GM23338 (cell line): ENCODE data around the gene ATF4. TPM values are rescaled to one million over a fixed set of nuclear protein-coding genes. Genes with fewer than 3 reads are reported as not detected.

Experiments used
- ATAC-seq: fragments of 200-7000 bp; cut with Tn5 transposase; 3 replicates; pipeline ENCODE4 v1.9.1; 2020
- DNase-seq: peaks from one replicate; pipeline ENCODE4 v3.0.0-alpha.2; 2015; ENCODE audit warnings: low spot score
- H2AFZ ChIP-seq: fragments of 200-600 bp; sonication (generic); 2 replicates; pipeline ENCODE4 v1.8.0; 2016; ENCODE audit warnings: antibody characterized with exemption, mild to moderate bottlenecking, moderate library complexity
- H3F3A ChIP-seq: fragments of 200-600 bp; sonication (generic); replicated peaks from 2 replicates; pipeline ENCODE4 v1.8.0; 2017; ENCODE audit warnings: antibody characterized with exemption, mixed run types, low read depth
- H3K27ac ChIP-seq: fragments of 200-600 bp; sonication (generic); 2 replicates; pipeline ENCODE4 v1.6.1; 2016; ENCODE audit warnings: low read depth
- H3K27me3 ChIP-seq: fragments of 200-600 bp; sonication (generic); 2 replicates; pipeline ENCODE4 v1.8.0; 2016; ENCODE audit warnings: mild to moderate bottlenecking, mixed run types, moderate library complexity; ENCODE audit not compliant: insufficient read depth
- H3K36me3 ChIP-seq: fragments of 200-600 bp; sonication (generic); 2 replicates; pipeline ENCODE4 v1.8.0; 2016; ENCODE audit warnings: mild to moderate bottlenecking; ENCODE audit not compliant: insufficient read depth
- H3K4me1 ChIP-seq: fragments of 200-600 bp; sonication (generic); 2 replicates; pipeline ENCODE4 v1.8.0; 2016; ENCODE audit warnings: mild to moderate bottlenecking, moderate library complexity; ENCODE audit not compliant: insufficient read depth
- H3K4me2 ChIP-seq: fragments of 200-600 bp; sonication (generic); 2 replicates; pipeline ENCODE4 v1.7.1; 2017; ENCODE audit warnings: mixed run types
- H3K4me3 ChIP-seq: fragments of 200-600 bp; sonication (generic); 2 replicates; pipeline ENCODE4 v1.6.1; 2016; ENCODE audit warnings: mixed run types
- H3K79me2 ChIP-seq: fragments of 200-600 bp; sonication (generic); replicated peaks from 2 replicates; pipeline ENCODE4 v1.8.0; 2017; ENCODE audit warnings: mild to moderate bottlenecking; ENCODE audit not compliant: insufficient read depth
- H3K9me2 ChIP-seq: fragments of 200-600 bp; sonication (generic); 2 replicates; pipeline ENCODE4 v1.8.0; 2017; ENCODE audit not compliant: insufficient read depth
- H4K20me1 ChIP-seq: fragments of 200-600 bp; sonication (generic); replicated peaks from 2 replicates; pipeline ENCODE4 v1.8.0; 2017; ENCODE audit warnings: mild to moderate bottlenecking; ENCODE audit not compliant: insufficient read depth
- H3K27ac Mint-ChIP-seq: 2 replicates; pipeline ENCODE4 v1.8.0; 2020; ENCODE audit warnings: inconsistent platforms, mild to moderate bottlenecking, moderate library complexity, mixed read lengths
- H3K27me3 Mint-ChIP-seq: 3 replicates; pipeline ENCODE4 v1.8.0; 2022; ENCODE audit warnings: low read depth, mild to moderate bottlenecking, moderate library complexity, mixed read lengths, inconsistent platforms; ENCODE audit not compliant: insufficient read depth, poor library complexity
- H3K36me3 Mint-ChIP-seq: 3 replicates; pipeline ENCODE4 v1.8.0; 2021; ENCODE audit warnings: low read depth, mild to moderate bottlenecking, inconsistent platforms, moderate library complexity, mixed read lengths
- H3K4me1 Mint-ChIP-seq: 3 replicates; pipeline ENCODE4 v1.8.0; 2020; ENCODE audit warnings: mild to moderate bottlenecking, inconsistent platforms, mixed read lengths
- H3K4me3 Mint-ChIP-seq: 3 replicates; pipeline ENCODE4 v1.8.0; 2021; ENCODE audit warnings: moderate library complexity, mild to moderate bottlenecking, inconsistent platforms, mixed read lengths
- H3K9me3 Mint-ChIP-seq: 3 replicates; pipeline ENCODE4 v1.8.0; 2020; ENCODE audit warnings: moderate library complexity, mild to moderate bottlenecking, inconsistent platforms, mixed read lengths
- CREB1 ChIP-seq: fragments of 250-450 bp; sonication (Bioruptor Pico); IDR thresholded peaks from 2 replicates; pipeline ENCODE4 v1.5.0; 2020; ENCODE audit warnings: low read depth, mild to moderate bottlenecking, moderate library complexity
- CTCF ChIP-seq, 2 experiments: fragments of 200-600 bp in 1 of 2; sonication (generic) in 1 of 2; conservative IDR thresholded peaks; 2 replicates each; pipeline versions ENCODE4 v1.5.1 to v1.6.1; 2016 to 2017; ENCODE audit warnings: antibody characterized with exemption in 2 of 2, low read depth in 2 of 2, mild to moderate bottlenecking in 2 of 2, moderate library complexity in 1 of 2
- ETS1 ChIP-seq: IDR thresholded peaks from 2 replicates; pipeline ENCODE4 v1.6.1; 2016; ENCODE audit warnings: antibody characterized with exemption
- EZH2 ChIP-seq: fragments of 200-600 bp; sonication (generic); IDR thresholded peaks from one replicate; pipeline ENCODE4 v1.8.0; 2017; ENCODE audit warnings: antibody characterized with exemption, mild to moderate bottlenecking, low read depth; ENCODE audit not compliant: unreplicated experiment
- EZH2phosphoT487 ChIP-seq: fragments of 200-600 bp; sonication (generic); IDR thresholded peaks from one replicate; pipeline ENCODE4 v1.8.1; 2018; ENCODE audit warnings: antibody characterized with exemption; ENCODE audit not compliant: unreplicated experiment
- JUNB ChIP-seq: IDR thresholded peaks from one replicate; pipeline ENCODE4 v1.6.1; 2016; ENCODE audit warnings: antibody characterized with exemption; ENCODE audit not compliant: unreplicated experiment
- NANOG ChIP-seq: IDR thresholded peaks from 2 replicates; pipeline ENCODE4 v1.6.1; 2016; ENCODE audit warnings: antibody characterized with exemption, borderline replicate concordance
- POLR2AphosphoS5 ChIP-seq: IDR thresholded peaks from 2 replicates; pipeline ENCODE4 v1.6.1; 2016; ENCODE audit warnings: antibody characterized with exemption, low read depth
- REST ChIP-seq: IDR thresholded peaks from one replicate; pipeline ENCODE4 v1.6.1; 2018; ENCODE audit warnings: antibody characterized with exemption; ENCODE audit not compliant: unreplicated experiment
- STAT1 ChIP-seq: IDR thresholded peaks from one replicate; pipeline ENCODE4 v1.6.1; 2016; ENCODE audit warnings: antibody characterized with exemption; ENCODE audit not compliant: unreplicated experiment
- ZNF114 ChIP-seq: fragments of 250-450 bp; sonication (Bioruptor Pico); IDR thresholded peaks from 2 replicates; pipeline ENCODE4 v1.5.0; 2020; ENCODE audit warnings: mild to moderate bottlenecking, moderate library complexity
- ZNF331 ChIP-seq: fragments of 250-450 bp; sonication (Bioruptor Pico); IDR thresholded peaks from 2 replicates; pipeline ENCODE4 v1.5.0; 2020; ENCODE audit warnings: low read depth, mild to moderate bottlenecking, moderate library complexity
- ZNF462 ChIP-seq: fragments of 250-450 bp; sonication (Bioruptor Pico); IDR thresholded peaks from 2 replicates; pipeline ENCODE4 v1.5.0; 2020; ENCODE audit warnings: mild to moderate bottlenecking, moderate library complexity
- polyA plus RNA-seq: library from polyadenylated mRNA; unstranded; fragments of >200 nt; fragmentation: Nextera tagmentation; extraction: Ambion mirVana; gene quantifications from 2 replicates; pipeline ENCODE4 v1.2.1, GENCODE V29; 2016
- total RNA-seq: library from RNA; depleted of rRNA; stranded (reverse); fragments of >200 nt; shearing (Covaris generic); gene quantifications from 2 replicates; pipeline ENCODE4 v1.2.3, GENCODE V29; 2014

The ATF4 gene
- total and polyA plus RNA-seq, 2 experiments from 2014 or later, result 446 to 553 TPM

GRCh38 chr22:39473851-39474250 lies 46.5 kb upstream of the ATF4 start:
- Mint-ChIP-seq H3K9me3 (no peaks in the 10 kb centered on the region; the same call in 2 of the 3 replicates), H3K36me3 (no peaks in the 10 kb centered on the region; the same call in 2 of the 3 replicates), H3K27me3 (peaks cover 24% of the 10 kb centered on the region), H3K4me1 (peaks cover 71% of the 10 kb centered on the region), H3K4me3 (no peak overlapping the region), H3K27ac (no peak overlapping the region)
- Histone ChIP-seq H3K4me2 (no peak overlapping the region), H3K79me2 (no peaks in the 10 kb centered on the region), H3K27me3 (no peaks in the 10 kb centered on the region), H3F3A (peaks cover 14% of the 10 kb centered on the region), H3K9me2 (no peaks in the 10 kb centered on the region), H3K4me1 (peaks cover 49% of the 10 kb centered on the region), H4K20me1 (no peaks in the 10 kb centered on the region; the same call in 1 of the 2 replicates), H2AFZ (no peak overlapping the region), H3K36me3 (no peaks in the 10 kb centered on the region), H3K27ac (peak overlapping the region; percentile 79; the same call in 1 of the 2 replicates), H3K4me3 (no peak overlapping the region)
- TF ChIP-seq ZNF331 (no peak), REST (no peak), ZNF462 (CRISPR knock-in tag) (no peak), NANOG (no peak), CREB1 (CRISPR knock-in tag) (no peak), ETS1 (no peak), EZH2 (no peak), JUNB (no peak), CTCF (conservative IDR thresholded peaks at IDR 0.05; ENCODE audit: low read depth in 2 of 2) (no peak), ZNF114 (CRISPR knock-in tag) (no peak), EZH2phosphoT487 (no peak), STAT1 (no peak), POLR2AphosphoS5 (no peak)
- no peak for ATAC-seq
- DNase-seq, result no peak
